ENCODE data around the gene CLDN6.

CLDN6 gene

DNA sequence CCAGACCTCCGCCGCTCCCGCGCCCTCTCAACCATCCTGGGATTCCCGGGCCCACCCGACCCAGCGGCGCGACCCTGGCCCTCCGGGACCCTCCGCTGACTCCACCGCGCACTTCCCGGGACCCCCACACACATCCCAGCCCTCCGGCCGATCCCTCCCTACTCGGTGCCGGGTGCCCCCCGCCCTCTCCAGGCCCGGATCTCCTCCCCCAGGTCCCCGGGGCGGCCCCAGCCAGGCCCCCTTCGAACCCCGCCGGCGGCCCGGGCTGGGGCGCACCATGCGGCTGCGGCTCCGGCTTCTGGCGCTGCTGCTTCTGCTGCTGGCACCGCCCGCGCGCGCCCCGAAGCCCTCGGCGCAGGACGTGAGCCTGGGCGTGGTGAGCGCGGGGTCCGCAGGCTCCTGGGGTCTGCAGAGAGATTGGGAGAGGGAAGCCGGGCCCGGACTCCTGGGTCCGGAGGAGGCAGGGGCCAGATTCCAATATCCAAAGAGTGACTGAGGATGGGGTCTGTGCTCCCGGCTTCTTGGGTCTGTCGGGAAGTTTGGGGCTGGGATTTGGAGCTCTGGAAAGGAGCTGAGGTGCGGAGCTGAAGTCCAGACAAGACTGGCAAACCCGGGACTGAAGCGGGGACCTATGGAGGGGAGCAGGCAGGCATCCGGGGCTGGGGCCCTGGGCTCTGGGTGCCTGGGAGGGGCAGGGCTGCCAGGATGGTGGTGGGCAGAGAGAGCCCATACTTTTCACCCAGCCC is 28.8 kb upstream of the CLDN6 start:
- Mint-ChIP-seq H3K4me1 (ENCODE audit: low read depth in 2 of 2) (peaks cover 19 to 29% of the 10 kb centered on the region in 2 donors), H3K4me3 (peak overlapping the region; percentile 46 to 61), H3K36me3 (ENCODE audit: insufficient read depth) (no peaks in the 10 kb centered on the region), H3K27ac (no peak overlapping the region), H3K27me3 (peaks cover 7 to 30% of the 10 kb centered on the region in 2 donors), H3K9me3 (no peaks in the 10 kb centered on the region)
- ATAC-seq (replicated peaks) (peak; percentile 46), DNase-seq (no peak)

DNA sequence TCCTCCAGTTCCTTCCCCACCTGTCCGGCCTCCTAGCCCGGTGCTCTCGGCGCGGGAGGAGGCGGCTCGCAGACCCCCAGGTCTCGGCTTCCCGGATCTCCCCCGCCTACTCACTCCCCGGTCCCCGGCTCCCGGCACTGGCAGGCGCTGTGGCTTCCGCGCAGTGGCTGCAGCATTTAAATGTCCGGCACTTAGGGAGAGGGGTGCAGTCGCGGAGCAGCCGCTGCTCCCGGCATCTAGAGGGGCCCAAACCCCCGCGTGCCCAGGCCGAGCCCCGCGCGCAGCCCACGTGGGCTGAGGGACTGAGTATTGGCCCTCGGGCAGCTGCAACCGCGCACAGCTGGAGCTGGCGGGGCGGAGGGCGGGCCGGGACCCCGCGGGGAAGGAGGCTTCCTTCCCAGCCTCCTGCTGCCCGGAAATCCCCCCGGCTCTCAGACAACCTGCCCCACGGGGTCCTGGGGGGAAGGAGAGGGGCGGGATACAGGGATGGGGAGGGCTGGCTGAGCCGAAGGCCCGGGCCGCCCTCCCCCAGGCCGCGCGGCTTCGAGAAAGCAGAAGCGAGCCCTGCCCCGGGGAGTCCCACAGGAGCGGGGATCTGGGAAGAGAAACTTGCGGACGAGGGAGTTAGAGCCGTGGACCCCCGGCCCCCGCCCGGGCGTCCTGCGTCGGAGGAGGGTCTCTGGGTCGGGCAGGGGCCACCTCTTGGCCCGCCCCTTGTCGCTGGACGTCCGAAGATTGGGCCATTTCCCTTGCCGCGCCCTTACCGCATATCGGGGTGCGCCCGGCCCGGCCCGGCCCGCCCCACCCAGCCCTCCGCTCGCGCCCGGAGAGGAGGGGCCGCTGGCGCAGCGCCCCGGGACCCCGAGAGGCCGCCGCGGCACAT is 28.0 kb upstream of the CLDN6 start, which contains the start of gene MMP25:
Gene MMP25 (plus strand): TSS at position 804 of the 883 bp plus-strand sequence. CDS start 357 bp downstream, outside the sequence.
- H3K4me3 Mint-ChIP-seq, result peak within 1 kb of the TSS; percentile 73 to 74
- H3K27me3 Mint-ChIP-seq, result peaks cover 7 to 35% of the 10 kb centered on the region in 2 donors
- H3K27ac Mint-ChIP-seq, result no peak within 1 kb of the TSS
- H3K4me1 Mint-ChIP-seq (ENCODE audit: low read depth in 2 of 2), result peaks cover 17 to 27% of the 10 kb centered on the region in 2 donors
- DNase-seq (no peak), ATAC-seq (replicated peaks) (peak; percentile 34)
- no peaks in the 10 kb centered on the region for H3K36me3 Mint-ChIP-seq (ENCODE audit: insufficient read depth)
- H3K9me3 Mint-ChIP-seq, result no peaks in the 10 kb centered on the region

DNA sequence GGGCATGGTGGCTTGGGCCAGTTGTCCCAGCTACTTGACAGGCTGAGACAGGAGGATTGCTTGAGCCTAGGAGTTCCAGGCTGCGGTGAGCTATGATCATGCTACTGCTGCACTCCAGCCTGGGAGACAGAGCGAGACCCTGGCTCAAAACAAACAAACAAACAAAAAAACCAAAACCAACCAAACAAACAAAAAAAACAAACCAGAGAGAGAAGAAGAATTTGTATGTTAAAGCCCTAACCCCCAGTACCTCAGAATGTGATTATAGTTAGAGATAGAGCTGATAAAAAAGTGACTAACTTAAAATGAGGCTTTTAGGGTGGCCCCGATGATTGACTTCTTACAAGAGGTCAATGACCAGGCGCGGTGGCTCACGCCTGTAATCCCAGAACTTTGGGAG is 26.7 kb upstream of the CLDN6 start:
- Mint-ChIP-seq H3K27ac (peak overlapping the region in 1 of 2 donors; percentile 1), H3K4me1 (ENCODE audit: low read depth in 2 of 2) (peaks cover 11 to 18% of the 10 kb centered on the region in 2 donors)
- ATAC-seq (replicated peaks), result no peak

DNA sequence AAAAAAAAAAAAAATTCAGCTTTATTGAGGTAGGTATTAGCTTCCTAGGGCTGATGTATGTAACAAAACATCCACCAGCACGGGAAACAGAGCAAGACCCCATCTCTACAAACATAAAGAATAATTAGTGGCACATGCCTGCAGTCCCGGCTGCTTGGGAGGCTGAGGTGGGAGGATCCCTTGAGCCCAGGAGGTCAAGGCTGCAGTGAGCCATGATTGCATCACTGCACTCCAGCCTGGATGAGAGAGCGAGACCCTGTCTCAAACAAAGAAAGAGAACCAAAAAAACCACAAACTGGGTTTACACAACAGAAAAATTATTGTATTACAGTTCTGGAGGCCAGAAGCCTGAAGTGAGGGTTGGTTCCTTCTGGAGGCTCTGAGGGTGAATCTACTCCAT is 24.4 kb upstream of the CLDN6 start:
- no peak for ATAC-seq (replicated peaks)
- Mint-ChIP-seq H3K36me3 (ENCODE audit: insufficient read depth) (no peaks in the 10 kb centered on the region), H3K4me1 (ENCODE audit: low read depth in 2 of 2) (peaks cover 6 to 9% of the 10 kb centered on the region in 2 donors), H3K4me3 (no peak overlapping the region), H3K9me3 (no peaks in the 10 kb centered on the region), H3K27ac (no peak overlapping the region), H3K27me3 (peaks cover 35 to 71% of the 10 kb centered on the region in 2 donors)
- DNase-seq, result no peak

More for the DNA sequence above, 26.7 kb upstream of the CLDN6 start:
- H3K9me3 Mint-ChIP-seq, result no peaks in the 10 kb centered on the region
- no peak for DNase-seq
- H3K36me3 Mint-ChIP-seq (ENCODE audit: insufficient read depth), result no peaks in the 10 kb centered on the region
- H3K4me3 Mint-ChIP-seq, result peak overlapping the region; percentile 73 to 74
- peaks cover 14 to 47% of the 10 kb centered on the region in 2 donors for H3K27me3 Mint-ChIP-seq

DNA sequence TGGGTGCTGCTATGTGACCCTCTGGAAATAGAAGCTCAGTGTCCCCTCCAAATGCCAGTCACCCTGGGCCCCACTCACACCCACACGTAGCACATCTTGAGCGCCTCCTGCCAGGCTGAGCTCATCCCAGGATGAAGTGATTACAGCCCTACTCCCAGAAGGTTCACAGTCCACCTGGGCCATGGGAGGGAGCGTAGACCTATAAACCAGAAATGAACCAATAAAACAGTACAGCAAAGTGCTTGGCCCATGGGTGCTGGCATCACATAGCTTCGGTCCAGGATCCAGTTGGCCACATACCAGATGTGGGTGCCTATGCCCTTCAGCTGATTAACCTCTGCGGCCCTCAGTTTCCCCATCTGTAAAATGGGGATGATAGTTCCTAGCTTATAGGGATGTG is 20.9 kb upstream of the CLDN6 start:
- Mint-ChIP-seq H3K36me3 (ENCODE audit: insufficient read depth) (no peaks in the 10 kb centered on the region), H3K4me3 (no peak overlapping the region), H3K4me1 (ENCODE audit: low read depth in 2 of 2) (peaks cover 9 to 13% of the 10 kb centered on the region in 2 donors), H3K9me3 (no peaks in the 10 kb centered on the region), H3K27me3 (peaks cover 58 to 86% of the 10 kb centered on the region in 2 donors), H3K27ac (no peak overlapping the region)
- DNase-seq, result no peak
- ATAC-seq (replicated peaks), result no peak

DNA sequence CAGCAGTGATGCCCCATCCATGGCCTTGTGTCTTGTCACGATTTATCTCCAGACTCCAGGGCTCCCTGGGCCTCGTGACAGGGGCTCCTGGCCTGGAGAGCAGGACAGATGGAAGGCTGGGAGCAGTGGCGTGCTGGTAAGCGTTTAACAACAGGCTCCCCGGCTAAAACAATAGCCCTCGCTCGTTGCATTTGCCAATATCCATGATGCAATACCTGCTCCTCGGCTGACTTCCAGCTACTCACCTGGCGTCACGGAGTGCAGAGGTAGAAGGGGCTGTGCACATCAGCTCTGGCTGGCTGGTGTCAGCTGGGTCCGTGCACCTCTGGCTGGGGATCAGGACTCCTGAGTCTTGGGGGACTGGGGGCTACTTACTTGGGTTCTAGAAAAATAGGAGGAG is 20.3 kb upstream of the CLDN6 start:
- Mint-ChIP-seq H3K4me1 (ENCODE audit: low read depth in 2 of 2) (peaks cover 11 to 13% of the 10 kb centered on the region in 2 donors), H3K27me3 (peaks cover 60 to 86% of the 10 kb centered on the region in 2 donors), H3K9me3 (no peaks in the 10 kb centered on the region), H3K27ac (no peak overlapping the region), H3K4me3 (no peak overlapping the region), H3K36me3 (ENCODE audit: insufficient read depth) (no peaks in the 10 kb centered on the region)
- ATAC-seq (replicated peaks) (no peak), DNase-seq (no peak)

DNA sequence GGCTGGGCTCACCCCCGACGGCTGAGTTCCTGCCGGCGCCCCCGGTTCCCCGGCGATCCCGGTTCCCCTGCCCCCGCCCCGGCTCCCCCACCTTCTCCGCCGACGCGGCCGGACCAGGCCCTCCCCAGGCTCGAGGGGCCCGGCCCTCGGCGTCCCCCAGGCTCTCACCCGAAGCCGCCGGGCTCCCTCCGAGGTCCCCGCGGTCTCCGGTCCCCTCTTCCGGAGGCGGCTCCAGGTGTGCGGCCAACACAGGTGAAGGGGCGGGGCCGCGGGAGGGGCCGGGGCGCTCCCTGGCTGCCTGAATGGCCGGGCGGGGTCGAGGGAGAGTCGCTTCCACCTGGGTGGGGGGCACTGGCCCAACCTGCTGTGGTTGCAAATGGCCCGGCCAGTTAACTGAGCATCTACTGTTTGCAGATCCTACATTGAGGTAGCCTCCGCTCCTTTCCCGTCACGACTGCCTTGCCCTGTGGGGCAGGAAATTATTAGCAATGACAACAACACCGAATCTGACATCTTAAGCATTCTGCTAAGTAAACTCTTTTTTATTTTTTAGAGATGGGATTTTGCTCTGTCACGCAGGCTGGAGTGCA is 18.8 kb upstream of the CLDN6 start, which contains the start of gene BICDL2:
Gene BICDL2 (minus strand): TSS at position 219 of the 590 bp plus-strand sequence. CDS start 1,448 bp downstream, outside the sequence.
- Mint-ChIP-seq H3K4me1 (ENCODE audit: low read depth in 2 of 2) (peaks cover 11 to 19% of the 10 kb centered on the region in 2 donors), H3K4me3 (peak within 1 kb of the TSS; percentile 51 to 68)

DNA sequence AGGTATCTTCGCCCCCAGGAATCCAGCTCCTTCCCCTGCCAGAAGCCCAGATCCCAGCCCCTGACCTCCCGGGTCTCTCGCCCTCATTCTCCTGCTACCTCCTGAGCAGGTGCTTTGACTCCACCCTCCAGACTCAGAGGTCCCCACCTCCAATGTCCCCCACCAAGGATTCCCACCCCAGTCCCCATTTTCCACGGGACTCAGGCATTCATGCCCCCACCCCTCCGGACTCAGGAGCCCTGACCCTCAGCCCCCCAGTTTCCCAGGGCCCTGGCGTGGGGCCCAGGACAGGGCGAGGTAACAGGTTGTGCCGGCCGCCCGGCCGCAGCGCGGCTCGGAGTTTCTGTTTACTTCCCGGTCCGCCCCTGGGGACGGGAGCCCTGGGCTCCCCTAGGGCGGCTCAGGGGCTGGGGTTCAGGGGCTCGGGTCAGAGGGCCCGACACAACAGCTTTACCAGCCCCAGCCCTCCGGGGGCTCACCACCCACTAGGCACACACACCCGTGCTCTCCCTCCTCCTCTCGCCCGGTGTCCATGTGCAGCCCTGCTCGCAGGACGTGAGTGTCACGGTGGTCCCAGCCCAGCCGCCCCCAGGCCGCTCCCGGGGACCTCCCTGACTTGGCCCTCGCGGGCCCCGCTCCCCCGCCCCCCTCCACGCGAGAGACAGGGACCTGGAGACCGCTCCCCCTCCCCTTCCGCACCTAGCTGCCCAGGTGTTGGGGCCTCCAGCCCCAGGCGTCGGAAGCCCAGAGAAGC is 18.2 kb upstream of the CLDN6 start:
- Mint-ChIP-seq H3K9me3 (no peaks in the 10 kb centered on the region), H3K4me1 (ENCODE audit: low read depth in 2 of 2) (peaks cover 11 to 19% of the 10 kb centered on the region in 2 donors), H3K36me3 (ENCODE audit: insufficient read depth) (no peaks in the 10 kb centered on the region), H3K27ac (no peak overlapping the region), H3K27me3 (peaks cover 72 to 98% of the 10 kb centered on the region in 2 donors), H3K4me3 (peak overlapping the region in 1 of 2 donors; percentile 28)
- ATAC-seq (replicated peaks) (peak; percentile 17), DNase-seq (no peak)

More for the DNA sequence above, 18.8 kb upstream of the CLDN6 start, which contains the start of gene BICDL2:
- Mint-ChIP-seq H3K27me3 (peaks cover 72 to 94% of the 10 kb centered on the region in 2 donors), H3K9me3 (no peaks in the 10 kb centered on the region), H3K36me3 (ENCODE audit: insufficient read depth) (no peaks in the 10 kb centered on the region), H3K27ac (no peak within 1 kb of the TSS)
- DNase-seq, result no peak
- ATAC-seq (replicated peaks), result peak; percentile 24

DNA sequence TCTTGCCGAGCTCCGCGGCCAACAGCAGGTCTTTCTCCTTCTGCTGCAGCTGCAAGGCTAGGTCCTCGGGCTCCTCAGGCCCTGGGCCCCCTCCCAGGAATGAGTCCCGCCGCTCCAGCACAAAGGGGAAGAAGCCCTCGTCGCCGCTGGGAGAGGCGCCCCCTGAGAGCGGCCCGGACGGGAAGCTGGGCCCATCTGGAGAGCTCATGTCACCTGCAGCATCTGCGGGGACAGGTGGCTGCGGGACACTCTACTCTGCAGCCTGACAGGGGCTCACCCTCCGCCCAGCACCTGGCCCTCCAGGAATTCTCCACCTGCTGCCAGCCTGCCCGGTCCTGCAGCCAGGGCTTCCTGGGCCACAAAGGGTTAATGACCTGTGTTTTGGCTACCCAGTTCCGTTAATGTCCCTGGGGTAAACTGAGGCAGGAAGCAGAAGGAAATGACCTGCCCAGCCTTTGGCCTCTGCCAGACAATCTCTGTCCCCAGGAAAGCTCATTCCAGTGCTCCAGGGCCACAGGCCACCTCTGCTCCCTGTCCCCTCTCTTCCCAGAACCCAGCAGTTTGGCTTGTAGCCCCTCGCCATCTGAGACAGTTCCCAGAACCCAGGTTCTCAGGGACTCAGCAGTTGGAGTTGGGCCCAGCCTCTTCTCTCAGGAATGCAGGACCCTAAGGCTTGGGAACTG is 17.4 kb upstream of the CLDN6 start:
- Mint-ChIP-seq H3K4me3 (peak overlapping the region in 1 of 2 donors; percentile 28), H3K27ac (no peak overlapping the region), H3K27me3 (peaks cover 72 to 98% of the 10 kb centered on the region in 2 donors), H3K36me3 (ENCODE audit: insufficient read depth) (no peaks in the 10 kb centered on the region), H3K4me1 (ENCODE audit: low read depth in 2 of 2) (peaks cover 11 to 19% of the 10 kb centered on the region in 2 donors), H3K9me3 (no peaks in the 10 kb centered on the region)
- ATAC-seq (replicated peaks) (no peak), DNase-seq (no peak)

DNA sequence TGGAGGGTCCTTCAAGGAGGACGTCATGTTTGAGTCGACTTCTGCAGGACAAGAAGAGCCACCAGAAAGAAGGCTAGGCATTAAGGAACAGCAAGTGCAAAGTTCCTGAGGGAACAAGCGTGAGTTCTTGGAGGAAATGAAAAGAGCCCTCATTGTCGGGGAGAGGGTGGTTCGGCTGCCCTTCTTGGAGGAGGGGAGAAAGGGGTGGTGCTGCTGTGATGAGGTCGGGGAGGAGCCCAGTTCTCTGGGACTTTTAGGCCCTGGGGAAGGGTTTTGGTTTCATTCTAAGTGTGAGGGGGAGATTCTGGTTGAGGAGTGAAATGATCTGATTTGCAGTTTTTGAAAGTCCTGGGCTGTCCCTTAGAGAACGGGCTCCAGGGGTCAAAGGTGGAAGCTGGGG is 14.6 kb upstream of the CLDN6 start:
- Mint-ChIP-seq H3K36me3 (ENCODE audit: insufficient read depth) (no peaks in the 10 kb centered on the region), H3K4me3 (no peak overlapping the region), H3K27me3 (peaks cover 61 to 92% of the 10 kb centered on the region in 2 donors), H3K9me3 (no peaks in the 10 kb centered on the region), H3K4me1 (ENCODE audit: low read depth in 2 of 2) (peaks cover 27 to 38% of the 10 kb centered on the region in 2 donors), H3K27ac (no peak overlapping the region)
- ATAC-seq (replicated peaks) (no peak), DNase-seq (no peak)

DNA sequence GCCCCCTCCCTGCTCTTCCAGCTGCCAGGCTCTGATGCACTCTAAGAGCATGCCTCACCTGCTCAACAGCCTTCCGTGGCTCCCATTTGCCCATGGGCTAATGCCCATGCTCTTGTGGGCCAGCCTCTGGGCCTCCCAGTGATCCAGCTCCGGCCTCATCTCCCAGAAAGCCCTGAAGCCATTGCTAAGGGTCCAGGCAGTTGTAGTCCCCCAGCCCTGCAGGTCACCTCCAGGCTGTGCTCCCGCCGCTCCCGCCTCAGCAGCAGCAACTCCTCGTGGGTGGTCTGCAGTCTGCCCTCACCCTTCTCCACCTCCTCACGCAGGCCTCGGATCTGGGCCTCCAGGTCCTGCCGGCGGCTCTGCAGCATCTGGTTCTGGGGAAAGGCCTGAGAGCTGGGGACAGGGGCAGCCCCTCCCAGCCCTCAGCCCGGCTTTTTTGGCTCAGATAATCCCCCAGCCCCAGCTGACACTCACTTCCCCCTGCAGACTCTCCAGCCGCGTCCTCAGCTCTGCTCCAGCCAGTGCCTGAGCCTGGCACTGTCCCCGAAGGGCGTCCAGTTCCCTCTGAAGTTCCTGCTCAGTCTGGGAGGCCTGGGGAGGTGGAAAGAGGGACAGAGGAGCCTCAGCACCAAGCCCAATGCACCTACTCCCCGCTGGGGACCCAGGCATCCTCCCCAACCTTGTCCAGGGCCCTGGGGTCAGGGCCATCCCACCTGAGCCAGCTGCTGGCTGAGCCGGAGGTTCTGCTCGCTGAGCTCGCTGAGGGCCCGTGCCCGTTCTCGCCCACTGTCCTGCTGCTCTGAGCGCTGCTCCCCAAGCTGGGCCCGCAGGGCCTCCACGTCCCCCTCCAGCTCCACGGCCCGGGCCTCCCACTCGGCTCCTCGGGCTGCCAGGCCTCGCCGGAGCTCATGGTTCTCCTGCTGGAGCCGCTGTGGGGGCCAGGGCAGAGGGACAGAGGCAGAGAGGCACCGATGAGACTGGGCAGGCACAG is 12.5 kb upstream of the CLDN6 start:
- H3K27ac Mint-ChIP-seq, result peak overlapping the region in 1 of 2 donors; percentile 62
- peaks cover 4% of the 10 kb centered on the region for H3K36me3 Mint-ChIP-seq (ENCODE audit: insufficient read depth)
- peaks cover 19 to 29% of the 10 kb centered on the region in 2 donors for H3K4me1 Mint-ChIP-seq (ENCODE audit: low read depth in 2 of 2)
- peak overlapping the region; percentile 44 to 62 for H3K4me3 Mint-ChIP-seq
- peaks cover 47 to 74% of the 10 kb centered on the region in 2 donors for H3K27me3 Mint-ChIP-seq
- DNase-seq (no peak), ATAC-seq (replicated peaks) (no peak)
- H3K9me3 Mint-ChIP-seq, result no peaks in the 10 kb centered on the region

All from effector memory CD8-positive, alpha-beta T cell (primary cell).